ENCODE data around the gene TMEM201.

The TMEM201 gene

DNA sequence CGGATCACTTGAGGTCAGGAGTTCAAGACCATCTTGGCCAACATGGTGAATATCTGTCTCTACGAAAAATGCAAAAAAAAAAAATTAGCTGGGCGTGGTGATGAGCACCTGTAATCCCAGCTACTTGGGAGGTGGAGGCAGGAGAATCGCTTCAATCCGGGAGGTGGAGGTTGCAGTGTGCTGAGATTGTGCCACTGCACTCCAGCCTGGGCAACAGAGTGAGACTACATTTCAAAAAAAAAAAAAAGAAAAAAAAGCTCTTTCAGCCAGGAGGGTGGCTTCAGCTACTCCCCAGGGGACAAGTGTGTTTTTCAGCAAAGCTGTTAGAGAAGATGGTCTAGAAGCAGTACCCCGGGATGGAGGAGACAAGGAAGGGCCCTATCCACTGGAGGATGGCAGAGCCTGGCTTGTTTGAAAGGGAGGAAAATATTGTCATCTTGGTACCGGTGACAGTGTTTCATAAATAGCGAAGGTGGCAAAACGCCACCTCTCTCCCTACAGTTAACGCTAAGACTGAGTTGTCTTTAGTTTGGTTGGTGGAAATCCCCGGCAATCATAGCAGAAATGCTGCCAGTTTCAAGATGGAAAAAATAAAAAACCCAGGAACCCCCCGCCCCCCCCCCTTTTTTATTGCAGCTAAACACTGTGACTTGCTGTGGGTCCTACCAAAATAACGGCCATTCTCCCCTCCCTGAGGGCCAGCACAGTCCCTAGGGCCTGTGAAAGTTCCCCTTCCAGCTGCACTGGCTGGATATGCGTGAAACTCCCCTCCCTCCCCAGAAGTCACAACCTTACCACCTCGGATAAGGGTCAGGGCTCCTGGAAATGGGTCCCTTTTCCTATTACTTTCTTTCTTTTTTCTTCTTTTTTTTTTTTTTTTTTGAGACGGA, 66.4 kb downstream of the TMEM201 start:
- peak; percentile 19 for DNase-seq

GRCh38 chr1:9655836-9656235, 67.1 kb downstream of the TMEM201 start:
- DNase-seq = no peak

DNA sequence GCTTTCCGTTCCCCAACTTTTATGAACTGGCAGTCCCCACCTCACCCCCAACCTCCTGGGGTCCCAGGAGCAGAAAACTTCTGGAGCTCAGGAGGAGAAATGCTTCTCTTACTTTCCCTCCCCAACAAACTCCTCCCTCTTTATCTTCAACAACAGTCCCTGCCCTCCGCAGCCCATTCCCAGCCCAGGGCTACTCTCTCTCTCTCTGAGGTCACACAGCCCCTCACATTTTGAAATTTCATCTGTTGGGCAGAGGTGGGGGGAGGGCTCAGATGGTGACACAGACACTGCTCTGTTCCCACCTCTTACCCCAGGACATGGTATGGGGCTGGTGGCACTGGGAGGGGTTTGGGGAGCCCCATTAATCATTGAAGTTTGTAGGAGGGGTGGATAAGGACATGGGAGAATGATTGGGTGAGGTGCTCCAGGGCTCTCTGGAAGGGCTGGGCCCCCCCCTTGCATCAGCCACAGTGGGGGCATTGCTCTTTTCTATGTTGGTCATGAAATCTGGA, 68.9 kb downstream of the TMEM201 start:
- DNase-seq = no peak

- no peak for DNase-seq
Observed at GRCh38 chr1:9658199-9658598, 69.5 kb downstream of the TMEM201 start.

DNA sequence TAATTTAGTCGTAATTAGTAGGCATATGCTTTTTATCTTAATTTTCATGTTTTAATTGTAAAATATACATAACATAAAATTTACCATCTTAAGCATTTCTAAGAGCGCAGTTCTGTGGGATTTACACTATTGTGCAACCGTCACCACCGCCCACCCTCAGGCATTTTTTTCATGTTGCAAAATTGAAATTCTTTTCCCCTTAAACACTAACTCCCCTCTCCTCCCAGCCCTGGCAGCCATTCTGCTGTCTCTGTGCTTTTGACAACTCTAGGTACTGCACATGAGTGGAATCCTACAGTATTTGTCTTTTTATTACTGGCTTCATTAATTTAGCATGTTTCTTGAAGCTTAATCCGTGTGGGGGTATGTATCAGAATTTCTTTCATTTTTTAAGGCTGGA, 70.6 kb downstream of the TMEM201 start:
- DNase-seq = no peak

GRCh38 chr1:9663257-9663656, 74.5 kb downstream of the TMEM201 start:
- no peak for DNase-seq
